Transverse colon (tissue), 4 donors: ENCODE results near the gene CST1. TPM values are rescaled to one million over a fixed set of nuclear protein-coding genes. Genes with fewer than 3 reads are reported as not detected.

ENCODE experiments used
- DNase-seq: peaks from one replicate; pipeline ENCODE4 v3.0.0-alpha.2; 2019
- H3K27ac ChIP-seq, 4 donors: fragments of 200-600 bp; sonication (generic); 2 replicates each; pipeline ENCODE4 v1.5.1; 2016 to 2018; ENCODE audit warnings: inconsistent platforms in 4 of 4
- H3K27me3 ChIP-seq: fragments of 200-600 bp; sonication (generic); 2 replicates; pipeline ENCODE4 v1.5.1; 2017; ENCODE audit warnings: inconsistent platforms
- H3K36me3 ChIP-seq, 4 donors: fragments of 200-600 bp; sonication (generic); 2 replicates each; pipeline ENCODE4 v1.5.1; 2017 to 2019; ENCODE audit warnings: inconsistent platforms in 4 of 4
- H3K4me1 ChIP-seq, 4 donors: fragments of 200-600 bp; sonication (generic); 2 replicates each; pipeline ENCODE4 v1.5.1; 2017 to 2020; ENCODE audit warnings: inconsistent platforms in 4 of 4
- H3K4me3 ChIP-seq, 4 donors: fragments of 200-600 bp; sonication (generic); 1 replicate in 1 of 4; 2 replicates in 3 of 4; pipeline versions ENCODE4 v1.5.1 to v1.6.1; 2017 to 2019; ENCODE audit warnings: inconsistent platforms in 4 of 4
- H3K9me3 ChIP-seq, 2 donors: fragments of 200-600 bp; sonication (generic); 2 replicates each; pipeline ENCODE4 v1.5.1; 2017 to 2019; ENCODE audit warnings: inconsistent platforms in 2 of 2
- EP300 ChIP-seq: sonication (generic); formaldehyde crosslinking; IDR thresholded peaks from one replicate; pipeline ENCODE4 v1.6.1; 2017; ENCODE audit warnings: antibody characterized with exemption, low read depth
- POLR2A ChIP-seq: fragments of 450-650 bp; IDR thresholded peaks from one replicate; pipeline ENCODE4 v1.6.1; 2016; ENCODE audit warnings: antibody characterized with exemption, mild to moderate bottlenecking, moderate library complexity
- POLR2AphosphoS5 ChIP-seq, 3 donors: sonication (generic); formaldehyde crosslinking; IDR thresholded peaks; one replicate each; pipeline ENCODE4 v1.6.1; 2016; ENCODE audit warnings: antibody characterized with exemption in 3 of 3
- WGBS, 2 donors: methylation state at CpG; one replicate each; pipeline ENCODE4 v1.1.5; 2018; ENCODE audit warnings: low coverage in 1 of 2; 5-methylcytosine and 5-hydroxymethylcytosine counted together
- in situ Hi-C, 4 donors: fragments of 200-750 bp; cut with MboI; loops; one replicate each; pipeline versions ENCODE4 v1.15.0 to v1.15.1; 2017; ENCODE audit warnings: low sequenced_read_pairs in 3 of 4, low pct_ligation_motif_present in 1 of 4, low pct_unique_long_range_greater_than_20kb in 1 of 4
- intact Hi-C: fragments of 100-400 bp; cut with DNase I; formaldehyde crosslinking; loops from one replicate; pipeline ENCODE4 v1.15.1; 2023; ENCODE audit warnings: low total_unique reads
- total RNA-seq, 4 donors: library from RNA; depleted of rRNA; stranded (reverse); fragments of >200 nt; gene quantifications; one replicate each; pipeline ENCODE4 v1.1.0, GENCODE V29; 2016
- TF ChIP-seq, protein P1 (sequence below), 5 experiments: fragments of 200-600 bp in 3 of 5; fragments of 450-650 bp in 2 of 5; sonication (generic) in 3 of 5; IDR thresholded peaks; 1 replicate in 2 of 5; 2 replicates in 3 of 5; pipeline ENCODE4 v1.5.1; 2016 to 2017; ENCODE audit warnings: antibody characterized with exemption in 5 of 5, inconsistent platforms in 3 of 5, mild to moderate bottlenecking in 2 of 5, moderate library complexity in 1 of 5

CST1 gene
- total RNA-seq, 4 donors from 2014 or later: not detected

DNA sequence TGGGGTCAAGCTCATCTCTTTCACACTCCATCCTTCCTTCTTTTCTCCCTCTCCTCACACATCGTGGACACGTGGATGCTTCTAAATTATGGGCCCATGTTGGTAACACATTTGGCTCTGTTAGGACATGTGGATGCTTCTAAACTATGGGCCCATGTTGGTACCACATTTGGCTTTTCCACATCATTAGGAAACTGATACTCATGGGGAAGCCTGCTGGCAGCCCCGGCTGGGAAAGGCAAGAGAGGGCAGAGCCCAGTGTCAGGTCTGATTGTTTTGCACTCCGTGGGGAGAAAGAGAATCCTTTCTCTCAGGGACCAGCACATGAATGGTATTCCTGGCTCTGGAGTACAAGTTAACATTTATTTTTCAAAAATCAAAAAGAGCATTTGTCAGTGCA lies 4.0 kb upstream of the CST1 start:
- intact Hi-C loops: no loop called here
- 73% methylated on average over 4 of the region's 4 CpGs; no CpG with 5 or more reads in 1 of the 2 donors for WGBS, 2 donors
- no peaks in the 10 kb centered on the region for H3K27me3 ChIP-seq
- no peak overlapping the region for H3K27ac ChIP-seq
- H3K36me3 ChIP-seq: no peaks in the 10 kb centered on the region
- TF ChIP-seq POLR2AphosphoS5 (IDR thresholded peaks at IDR 0.05) (no peak), EP300 (no peak), POLR2A (no peak)
- TF ChIP-seq, protein P1, sequence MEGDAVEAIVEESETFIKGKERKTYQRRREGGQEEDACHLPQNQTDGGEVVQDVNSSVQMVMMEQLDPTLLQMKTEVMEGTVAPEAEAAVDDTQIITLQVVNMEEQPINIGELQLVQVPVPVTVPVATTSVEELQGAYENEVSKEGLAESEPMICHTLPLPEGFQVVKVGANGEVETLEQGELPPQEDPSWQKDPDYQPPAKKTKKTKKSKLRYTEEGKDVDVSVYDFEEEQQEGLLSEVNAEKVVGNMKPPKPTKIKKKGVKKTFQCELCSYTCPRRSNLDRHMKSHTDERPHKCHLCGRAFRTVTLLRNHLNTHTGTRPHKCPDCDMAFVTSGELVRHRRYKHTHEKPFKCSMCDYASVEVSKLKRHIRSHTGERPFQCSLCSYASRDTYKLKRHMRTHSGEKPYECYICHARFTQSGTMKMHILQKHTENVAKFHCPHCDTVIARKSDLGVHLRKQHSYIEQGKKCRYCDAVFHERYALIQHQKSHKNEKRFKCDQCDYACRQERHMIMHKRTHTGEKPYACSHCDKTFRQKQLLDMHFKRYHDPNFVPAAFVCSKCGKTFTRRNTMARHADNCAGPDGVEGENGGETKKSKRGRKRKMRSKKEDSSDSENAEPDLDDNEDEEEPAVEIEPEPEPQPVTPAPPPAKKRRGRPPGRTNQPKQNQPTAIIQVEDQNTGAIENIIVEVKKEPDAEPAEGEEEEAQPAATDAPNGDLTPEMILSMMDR (IDR thresholded peaks at IDR 0.05): no peak
- no peaks in the 10 kb centered on the region for H3K4me1 ChIP-seq
- in situ Hi-C loops: no loop called here
- H3K9me3 ChIP-seq: no peaks in the 10 kb centered on the region
- H3K4me3 ChIP-seq: no peak overlapping the region
- DNase-seq: no peak

DNA sequence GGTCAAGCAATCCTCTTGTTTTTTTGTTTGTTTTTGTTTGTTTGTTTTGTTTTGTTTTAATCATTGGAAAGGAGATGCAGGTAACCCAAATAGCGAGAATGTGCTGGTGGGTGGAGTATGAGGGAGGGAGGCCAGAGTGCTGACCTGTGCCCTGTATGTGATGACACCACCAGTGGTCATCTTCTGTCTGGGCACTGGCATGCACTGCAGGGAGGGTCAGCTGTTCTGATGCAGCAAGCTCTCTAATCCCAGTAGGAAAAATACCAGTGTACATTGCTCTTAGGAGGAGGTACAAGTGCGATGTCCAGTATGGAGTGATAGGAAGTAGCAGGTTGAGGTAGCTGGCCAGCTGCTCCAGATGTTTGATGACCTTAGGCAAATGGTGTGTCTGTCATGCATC lies 2.9 kb upstream of the CST1 start:
- Histone ChIP-seq H3K4me3 (no peak overlapping the region), H3K27ac (no peak overlapping the region), H3K9me3 (no peaks in the 10 kb centered on the region), H3K36me3 (no peaks in the 10 kb centered on the region), H3K4me1 (no peaks in the 10 kb centered on the region), H3K27me3 (no peaks in the 10 kb centered on the region)
- 75 to 86% methylated on average over 1 to 2 of the region's 2 CpGs for WGBS, 2 donors
- TF ChIP-seq, protein P1 (IDR thresholded peaks at IDR 0.05): no peak
- TF ChIP-seq EP300: no peak
- no peak for TF ChIP-seq POLR2AphosphoS5 (IDR thresholded peaks at IDR 0.05)
- no peak for TF ChIP-seq POLR2A
- in situ Hi-C loops (no loop called here), intact Hi-C loops (no loop called here)
- DNase-seq: no peak

DNA sequence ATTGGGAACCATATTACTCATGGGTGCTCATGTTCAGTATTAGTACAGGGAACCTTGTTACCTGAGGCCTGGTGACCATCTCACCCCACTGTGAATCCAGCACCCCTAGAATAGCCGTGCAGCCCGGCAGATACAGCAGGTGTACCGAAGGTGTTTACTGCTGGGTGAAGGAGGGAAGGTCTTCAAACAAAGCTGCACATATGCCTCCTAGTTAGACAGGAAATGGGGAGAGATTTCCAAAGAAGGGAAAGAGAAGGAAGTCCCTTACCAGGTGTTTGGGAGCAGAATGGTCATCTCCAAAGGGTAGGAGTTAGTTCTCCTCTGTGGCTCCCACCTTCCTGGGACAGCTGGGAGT lies 2.4 kb upstream of the CST1 start:
- H3K4me1 ChIP-seq: no peaks in the 10 kb centered on the region
- H3K4me3 ChIP-seq: no peak overlapping the region
- TF ChIP-seq, protein P1 (IDR thresholded peaks at IDR 0.05): no peak
- TF ChIP-seq EP300 (no peak), POLR2A (no peak), POLR2AphosphoS5 (IDR thresholded peaks at IDR 0.05) (no peak)
- H3K27me3 ChIP-seq: no peaks in the 10 kb centered on the region
- no peak overlapping the region for H3K27ac ChIP-seq
- intact Hi-C loops (no loop called here), in situ Hi-C loops (no loop called here)
- no peaks in the 10 kb centered on the region for H3K36me3 ChIP-seq
- 92% methylated on average over 3 of the region's 3 CpGs; no CpG with 5 or more reads in 1 of the 2 donors for WGBS, 2 donors
- no peak for DNase-seq
- no peaks in the 10 kb centered on the region for H3K9me3 ChIP-seq

DNA sequence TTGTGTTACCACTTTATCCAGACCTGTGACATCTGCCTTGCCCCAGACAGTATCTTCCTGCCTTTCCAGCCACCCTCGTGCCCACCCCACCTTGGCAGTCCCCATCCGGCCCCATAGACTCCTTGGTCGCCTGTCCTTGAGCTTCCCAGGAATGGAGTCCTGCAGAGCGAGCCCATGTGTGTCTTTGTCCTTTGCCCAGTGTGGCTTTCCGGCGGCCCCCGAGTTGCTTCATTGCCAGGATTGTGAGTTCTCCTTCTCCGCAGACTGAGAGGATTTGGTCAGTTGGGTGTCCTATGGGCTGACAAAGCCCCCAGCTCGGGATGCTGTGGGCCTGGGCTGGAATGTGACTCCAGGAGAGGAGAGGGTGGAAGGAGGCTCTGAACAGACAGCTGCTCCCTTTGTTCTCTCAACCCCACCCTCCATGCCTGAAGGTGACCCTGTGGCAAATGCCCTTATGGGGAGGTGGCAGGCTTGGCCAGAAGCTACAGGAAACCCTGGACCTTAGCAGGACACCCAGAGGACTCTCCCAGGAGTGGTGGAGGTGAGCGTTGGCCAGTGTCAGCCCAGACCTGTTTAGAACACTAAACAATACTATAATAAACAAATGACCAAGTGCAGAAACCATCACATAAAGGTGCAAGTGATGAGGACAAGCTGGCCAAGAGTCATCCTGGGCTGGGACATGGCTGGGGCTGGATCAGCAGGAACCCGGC lies 1.9 kb upstream of the CST1 start:
- no peak overlapping the region for H3K4me3 ChIP-seq
- no peaks in the 10 kb centered on the region for H3K9me3 ChIP-seq
- no peaks in the 10 kb centered on the region for H3K4me1 ChIP-seq
- intact Hi-C loops: no loop called here
- DNase-seq: no peak
- no peaks in the 10 kb centered on the region for H3K36me3 ChIP-seq
- 84% methylated on average over 11 of the region's 11 CpGs; no CpG with 5 or more reads in 1 of the 2 donors for WGBS, 2 donors
- no peaks in the 10 kb centered on the region for H3K27me3 ChIP-seq
- no peak overlapping the region for H3K27ac ChIP-seq
- in situ Hi-C loops: no loop called here
- TF ChIP-seq POLR2A (no peak), POLR2AphosphoS5 (IDR thresholded peaks at IDR 0.05) (no peak), EP300 (no peak)
- TF ChIP-seq, protein P1 (IDR thresholded peaks at IDR 0.05): no peak
